Measurements from ENCODE around the gene KCNAB2.

KCNAB2 gene

GRCh38 chr1:6066680-6067079 lies 21.0 kb downstream of the KCNAB2 start:
- Histone ChIP-seq H3K27ac (replicated peaks) (no peak overlapping the region), H3K27me3 (ENCODE audit: insufficient read depth, poor library complexity, severe bottlenecking) (no peaks in the 10 kb centered on the region), H3K4me3 (replicated peaks; ENCODE audit: insufficient read depth, low read length) (no peak overlapping the region)
- TF ChIP-seq CTCF (IDR thresholded peaks at IDR 0.05; ENCODE audit: insufficient read depth, low read length) (no peak), SPI1 (IDR thresholded peaks at IDR 0.05; ENCODE audit: borderline replicate concordance, low read depth) (no peak), REST (IDR thresholded peaks at IDR 0.05; ENCODE audit: insufficient replicate concordance, low read depth) (no peak), POLR2AphosphoS5 (IDR thresholded peaks at IDR 0.05; ENCODE audit: low read depth) (no peak), GABPA (IDR thresholded peaks at IDR 0.05; ENCODE audit: low read depth) (no peak)
- DNase-seq (ENCODE audit: low read depth in 1 of 2, low spot score in 1 of 2), result no peak

GRCh38 chr1:6068073-6068472 lies 22.4 kb downstream of the KCNAB2 start:
- Histone ChIP-seq H3K27ac (replicated peaks) (no peak overlapping the region), H3K4me3 (replicated peaks; ENCODE audit: insufficient read depth, low read length) (no peak overlapping the region), H3K27me3 (ENCODE audit: insufficient read depth, poor library complexity, severe bottlenecking) (no peaks in the 10 kb centered on the region)
- TF ChIP-seq POLR2AphosphoS5 (IDR thresholded peaks at IDR 0.05; ENCODE audit: low read depth) (no peak), SPI1 (IDR thresholded peaks at IDR 0.05; ENCODE audit: borderline replicate concordance, low read depth) (no peak), CTCF (IDR thresholded peaks at IDR 0.05; ENCODE audit: insufficient read depth, low read length) (no peak), GABPA (IDR thresholded peaks at IDR 0.05; ENCODE audit: low read depth) (no peak), REST (IDR thresholded peaks at IDR 0.05; ENCODE audit: insufficient replicate concordance, low read depth) (no peak)
- no peak for DNase-seq (ENCODE audit: low read depth in 1 of 2, low spot score in 1 of 2)

GRCh38 chr1:6068932-6069331 lies 23.2 kb downstream of the KCNAB2 start:
- no peak for TF ChIP-seq GABPA (IDR thresholded peaks at IDR 0.05; ENCODE audit: low read depth)
- TF ChIP-seq POLR2AphosphoS5 (IDR thresholded peaks at IDR 0.05; ENCODE audit: low read depth), result no peak
- no peak for TF ChIP-seq CTCF (IDR thresholded peaks at IDR 0.05; ENCODE audit: insufficient read depth, low read length)
- no peak for TF ChIP-seq SPI1 (IDR thresholded peaks at IDR 0.05; ENCODE audit: borderline replicate concordance, low read depth)
- no peak for TF ChIP-seq REST (IDR thresholded peaks at IDR 0.05; ENCODE audit: insufficient replicate concordance, low read depth)
- Histone ChIP-seq H3K4me3 (replicated peaks; ENCODE audit: insufficient read depth, low read length) (no peak overlapping the region), H3K27me3 (ENCODE audit: insufficient read depth, poor library complexity, severe bottlenecking) (no peaks in the 10 kb centered on the region), H3K27ac (replicated peaks) (no peak overlapping the region)
- no peak for DNase-seq (ENCODE audit: low read depth in 1 of 2, low spot score in 1 of 2)

Measured in HL-60 (cell line).